GM12865 (cell line): Measurements from ENCODE around the gene RBP5.

Experiments
- DNase-seq: peaks from one replicate; pipeline ENCODE4 v3.0.0; 2010; ENCODE audit warnings: low read depth
- H3K4me3 ChIP-seq: 2 replicates; pipeline ENCODE4 v1.5.1; 2011; ENCODE audit warnings: mild to moderate bottlenecking, low read depth, low read length, control low read depth
- CTCF ChIP-seq: IDR thresholded peaks from 2 replicates; pipeline ENCODE4 v1.5.1; 2011; ENCODE audit warnings: low read length, control low read depth, low read depth, inconsistent platforms; ENCODE audit not compliant: insufficient read depth; ENCODE audit errors: missing control alignments

Gene RBP5

GRCh38 chr12:7134396-7135166 is 5.9 kb upstream of the RBP5 start:
- no peak overlapping the region for H3K4me3 ChIP-seq
- TF ChIP-seq CTCF: no peak
- no peak for DNase-seq

GRCh38 chr12:7131502-7131866 is 2.8 kb upstream of the RBP5 start:
- no peak for TF ChIP-seq CTCF
- DNase-seq: peak; percentile 47
- peak overlapping the region; percentile 76 for H3K4me3 ChIP-seq

GRCh38 chr12:7130701-7131501 is 2.2 kb upstream of the RBP5 start:
- DNase-seq: peak; percentile 65
- no peak for TF ChIP-seq CTCF
- H3K4me3 ChIP-seq: peak overlapping the region; percentile 76

GRCh38 chr12:7129872-7130691 is 1.4 kb upstream of the RBP5 start, which contains the start of gene CLSTN3:
Gene CLSTN3 (plus strand): TSS chr12:7130371. CDS start chr12:7130649, 278 bp downstream.
- DNase-seq: peak; percentile 91
- TF ChIP-seq CTCF: no peak
- peak within 1 kb of the TSS; percentile 76 for H3K4me3 ChIP-seq

GRCh38 chr12:7129287-7129871 is 690 bp upstream of the RBP5 start:
- no peak for TF ChIP-seq CTCF
- no peak for DNase-seq
- peak overlapping the region; percentile 76 for H3K4me3 ChIP-seq

GRCh38 chr12:7127916-7128626 is 618 bp downstream of the RBP5 start:
- H3K4me3 ChIP-seq: no peak overlapping the region

More at GRCh38 chr12:7127916-7128626, 618 bp downstream of the RBP5 start:
- DNase-seq: no peak
- no peak for TF ChIP-seq CTCF
